Suprapubic skin (tissue), 4 donors: ENCODE data around the gene CRABP2. TPM values are rescaled to one million over a fixed set of nuclear protein-coding genes. Genes with fewer than 3 reads are reported as not detected.

ENCODE experiments used
- DNase-seq, 2 donors: peaks; one replicate each; pipeline ENCODE4 v3.0.0-alpha.2; 2019; ENCODE audit warnings: low spot score in 2 of 2
- H3K27ac ChIP-seq: fragments of 200-600 bp; sonication (generic); one replicate; pipeline ENCODE4 v1.5.1; 2019
- H3K27me3 ChIP-seq: fragments of 200-600 bp; sonication (generic); one replicate; pipeline ENCODE4 v1.5.1; 2019
- H3K36me3 ChIP-seq: fragments of 200-600 bp; sonication (generic); one replicate; pipeline ENCODE4 v1.5.1; 2019
- H3K4me1 ChIP-seq: fragments of 200-600 bp; sonication (generic); one replicate; pipeline ENCODE4 v1.5.1; 2019
- H3K4me3 ChIP-seq: fragments of 200-600 bp; sonication (generic); one replicate; pipeline ENCODE4 v1.5.1; 2019; ENCODE audit warnings: mild to moderate bottlenecking
- H3K9me3 ChIP-seq: fragments of 200-600 bp; sonication (generic); one replicate; pipeline ENCODE4 v1.5.1; 2019
- EP300 ChIP-seq: sonication (generic); formaldehyde crosslinking; IDR thresholded peaks from one replicate; pipeline ENCODE4 v1.6.1; 2017; ENCODE audit warnings: antibody characterized with exemption
- POLR2A ChIP-seq, 2 donors: fragments of 450-650 bp; IDR thresholded peaks; one replicate each; pipeline ENCODE4 v1.6.1; 2017; ENCODE audit warnings: antibody characterized with exemption in 2 of 2, mild to moderate bottlenecking in 2 of 2, moderate library complexity in 2 of 2
- POLR2AphosphoS5 ChIP-seq, 3 donors: sonication (generic); formaldehyde crosslinking; IDR thresholded peaks; one replicate each; pipeline ENCODE4 v1.6.1; 2017; ENCODE audit warnings: antibody characterized with exemption in 3 of 3
- WGBS: methylation state at CpG from one replicate; pipeline ENCODE4 v1.1.5; 2018; 5-methylcytosine and 5-hydroxymethylcytosine counted together
- total RNA-seq, 4 donors: library from RNA; depleted of rRNA; stranded (reverse); fragments of >200 nt; gene quantifications; one replicate each; pipeline ENCODE4 v1.1.0, GENCODE V29; 2016
- TF ChIP-seq, protein P1 (sequence below), 2 donors: fragments of 200-600 bp in 1 of 2; fragments of 450-650 bp in 1 of 2; sonication (generic) in 1 of 2; IDR thresholded peaks; one replicate each; pipeline ENCODE4 v1.5.1; 2016 to 2019; ENCODE audit warnings: antibody characterized with exemption in 2 of 2, mild to moderate bottlenecking in 1 of 2, moderate library complexity in 1 of 2

The CRABP2 gene
- total RNA-seq, 4 donors from 2014 or later: 38.4 to 98.0 (median 68.2) TPM

DNA sequence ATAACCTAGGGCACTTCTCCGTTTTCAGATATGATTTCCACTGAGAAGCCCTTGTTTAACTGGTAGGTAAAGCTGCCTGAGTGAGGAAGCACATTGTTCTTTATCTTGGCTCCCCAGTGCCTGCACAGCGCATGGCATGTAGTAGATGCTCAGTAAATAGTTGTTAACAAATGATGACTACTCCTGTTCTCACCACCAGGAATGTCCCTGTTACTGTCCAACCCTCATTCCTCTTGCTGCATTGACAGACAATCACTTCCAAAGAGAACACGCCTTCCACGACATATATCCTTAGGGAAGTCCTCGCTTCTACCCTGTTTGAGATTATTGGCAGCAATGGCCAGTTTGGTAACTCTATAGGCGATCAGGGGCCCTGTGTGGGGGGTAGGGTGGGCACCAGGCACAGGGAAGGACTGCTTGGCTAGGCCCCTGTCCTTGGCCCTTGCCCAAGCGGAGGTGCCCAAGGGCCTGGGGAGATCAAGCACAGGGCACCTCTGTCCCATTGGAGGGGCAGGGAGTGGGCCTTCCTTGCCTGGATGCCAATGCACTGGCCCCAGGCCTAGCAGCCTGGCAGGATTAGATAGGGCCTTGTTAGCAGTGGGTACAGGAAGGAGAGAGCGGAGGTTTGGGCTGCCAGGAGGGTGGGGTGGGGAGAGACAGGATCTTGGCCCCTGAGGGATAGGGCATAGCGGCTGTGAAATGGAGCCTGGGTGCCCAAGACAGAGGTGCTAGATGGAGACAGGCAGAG is 38.3 kb downstream of the CRABP2 start:
- TF ChIP-seq, protein P1, sequence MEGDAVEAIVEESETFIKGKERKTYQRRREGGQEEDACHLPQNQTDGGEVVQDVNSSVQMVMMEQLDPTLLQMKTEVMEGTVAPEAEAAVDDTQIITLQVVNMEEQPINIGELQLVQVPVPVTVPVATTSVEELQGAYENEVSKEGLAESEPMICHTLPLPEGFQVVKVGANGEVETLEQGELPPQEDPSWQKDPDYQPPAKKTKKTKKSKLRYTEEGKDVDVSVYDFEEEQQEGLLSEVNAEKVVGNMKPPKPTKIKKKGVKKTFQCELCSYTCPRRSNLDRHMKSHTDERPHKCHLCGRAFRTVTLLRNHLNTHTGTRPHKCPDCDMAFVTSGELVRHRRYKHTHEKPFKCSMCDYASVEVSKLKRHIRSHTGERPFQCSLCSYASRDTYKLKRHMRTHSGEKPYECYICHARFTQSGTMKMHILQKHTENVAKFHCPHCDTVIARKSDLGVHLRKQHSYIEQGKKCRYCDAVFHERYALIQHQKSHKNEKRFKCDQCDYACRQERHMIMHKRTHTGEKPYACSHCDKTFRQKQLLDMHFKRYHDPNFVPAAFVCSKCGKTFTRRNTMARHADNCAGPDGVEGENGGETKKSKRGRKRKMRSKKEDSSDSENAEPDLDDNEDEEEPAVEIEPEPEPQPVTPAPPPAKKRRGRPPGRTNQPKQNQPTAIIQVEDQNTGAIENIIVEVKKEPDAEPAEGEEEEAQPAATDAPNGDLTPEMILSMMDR (IDR thresholded peaks at IDR 0.05): no peak
- no peak for TF ChIP-seq POLR2A (IDR thresholded peaks at IDR 0.05)
- no peak for TF ChIP-seq EP300
- TF ChIP-seq POLR2AphosphoS5 (IDR thresholded peaks at IDR 0.05): no peak
- Histone ChIP-seq H3K4me1 (peaks cover 70% of the 10 kb centered on the region), H3K9me3 (no peaks in the 10 kb centered on the region), H3K4me3 (no peak overlapping the region), H3K27ac (peak overlapping the region; percentile 63), H3K36me3 (no peaks in the 10 kb centered on the region), H3K27me3 (no peaks in the 10 kb centered on the region)
- DNase-seq: no peak
- WGBS: 85% methylated on average over 8 of the region's 9 CpGs

DNA sequence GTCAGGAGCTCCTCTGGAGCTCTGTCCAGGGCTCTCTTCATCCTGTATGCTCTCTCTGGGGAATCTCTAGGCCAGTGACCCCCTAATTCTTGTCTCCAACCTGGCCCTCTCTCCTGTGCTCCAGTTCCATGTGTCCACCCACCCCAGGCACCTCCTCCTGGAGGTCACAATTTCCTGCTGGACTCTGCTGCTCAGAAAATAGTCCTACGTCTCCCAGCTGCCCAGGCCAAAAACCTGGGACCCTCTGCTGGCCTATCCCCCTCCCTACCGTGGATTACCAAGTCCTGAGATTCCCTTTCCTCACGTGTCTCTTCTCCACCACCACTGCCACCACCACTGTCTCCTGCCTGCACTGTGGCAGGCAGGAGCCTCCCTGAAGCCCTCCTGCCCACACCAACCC is 39.8 kb downstream of the CRABP2 start:
- 78% methylated on average over 3 of the region's 3 CpGs for WGBS
- no peaks in the 10 kb centered on the region for H3K36me3 ChIP-seq
- no peak overlapping the region for H3K4me3 ChIP-seq
- TF ChIP-seq POLR2AphosphoS5 (IDR thresholded peaks at IDR 0.05) (no peak), POLR2A (IDR thresholded peaks at IDR 0.05) (no peak), EP300 (no peak)
- TF ChIP-seq, protein P1 (IDR thresholded peaks at IDR 0.05): no peak
- no peaks in the 10 kb centered on the region for H3K27me3 ChIP-seq
- H3K27ac ChIP-seq: no peak overlapping the region
- no peaks in the 10 kb centered on the region for H3K9me3 ChIP-seq
- DNase-seq: no peak
- H3K4me1 ChIP-seq: peaks cover 85% of the 10 kb centered on the region

DNA sequence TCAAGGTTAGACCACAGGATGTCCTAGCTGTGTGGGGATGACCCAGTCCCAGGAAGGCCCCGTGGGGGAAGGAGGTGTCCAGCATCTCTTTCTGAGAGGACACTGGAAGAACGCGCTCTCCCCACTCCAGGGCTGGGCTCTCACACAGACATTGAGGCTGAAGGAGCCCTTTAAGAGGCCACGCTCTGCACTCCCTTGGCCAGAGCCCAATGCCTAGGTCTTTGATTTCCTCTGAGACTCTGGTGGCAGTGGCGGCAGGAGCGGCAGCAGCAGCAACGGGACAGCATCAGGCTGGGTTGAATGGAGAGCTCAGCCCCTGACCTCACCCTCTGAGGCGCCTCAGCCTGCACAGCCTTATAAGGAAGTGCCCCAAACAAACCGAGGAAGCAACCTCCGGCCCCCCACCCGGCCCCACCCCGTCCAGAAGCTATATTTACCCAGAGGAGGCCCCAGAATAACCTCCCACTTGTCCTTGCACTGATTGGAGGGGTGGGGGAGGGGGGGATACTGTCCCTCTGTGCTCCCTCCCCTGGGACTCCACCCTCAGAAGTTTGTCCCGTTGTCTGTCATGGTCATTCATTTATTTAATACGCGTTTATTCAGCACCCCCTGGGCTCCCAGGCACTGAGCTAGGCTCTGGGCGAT is 40.5 kb downstream of the CRABP2 start:
- Histone ChIP-seq H3K4me3 (no peak overlapping the region), H3K36me3 (no peaks in the 10 kb centered on the region), H3K4me1 (peaks cover 90% of the 10 kb centered on the region), H3K27me3 (no peaks in the 10 kb centered on the region), H3K9me3 (no peaks in the 10 kb centered on the region), H3K27ac (no peak overlapping the region)
- WGBS: 52% methylated on average over 14 of the region's 16 CpGs
- TF ChIP-seq POLR2AphosphoS5 (IDR thresholded peaks at IDR 0.05): no peak
- TF ChIP-seq, protein P1 (IDR thresholded peaks at IDR 0.05): no peak
- TF ChIP-seq EP300: no peak
- TF ChIP-seq POLR2A (IDR thresholded peaks at IDR 0.05): no peak
- DNase-seq: no peak

- DNase-seq: no peak
Observed at GRCh38 chr1:156664046-156664766, 41.2 kb downstream of the CRABP2 start.

More at GRCh38 chr1:156664046-156664766, 41.2 kb downstream of the CRABP2 start:
- H3K9me3 ChIP-seq: no peaks in the 10 kb centered on the region
- H3K4me3 ChIP-seq: no peak overlapping the region
- H3K36me3 ChIP-seq: no peaks in the 10 kb centered on the region
- H3K27me3 ChIP-seq: no peaks in the 10 kb centered on the region
- H3K4me1 ChIP-seq: peaks cover 95% of the 10 kb centered on the region
- TF ChIP-seq, protein P1 (IDR thresholded peaks at IDR 0.05): no peak
- TF ChIP-seq EP300 (no peak), POLR2A (IDR thresholded peaks at IDR 0.05) (no peak), POLR2AphosphoS5 (IDR thresholded peaks at IDR 0.05) (no peak)
- 71% methylated on average over 4 of the region's 5 CpGs for WGBS
- H3K27ac ChIP-seq: peak overlapping the region; percentile 50
